Measurements from ENCODE around the gene SMYD3. TPM values are rescaled to one million over a fixed set of nuclear protein-coding genes. Genes with fewer than 3 reads are reported as not detected.

The SMYD3 gene
- total and polyA plus RNA-seq, 10 of the 15 experiments (the other 5 are each of a cell fraction or from before 2014, with no cell fraction given): 18.3 to 54.0 (median 24.8) TPM

DNA sequence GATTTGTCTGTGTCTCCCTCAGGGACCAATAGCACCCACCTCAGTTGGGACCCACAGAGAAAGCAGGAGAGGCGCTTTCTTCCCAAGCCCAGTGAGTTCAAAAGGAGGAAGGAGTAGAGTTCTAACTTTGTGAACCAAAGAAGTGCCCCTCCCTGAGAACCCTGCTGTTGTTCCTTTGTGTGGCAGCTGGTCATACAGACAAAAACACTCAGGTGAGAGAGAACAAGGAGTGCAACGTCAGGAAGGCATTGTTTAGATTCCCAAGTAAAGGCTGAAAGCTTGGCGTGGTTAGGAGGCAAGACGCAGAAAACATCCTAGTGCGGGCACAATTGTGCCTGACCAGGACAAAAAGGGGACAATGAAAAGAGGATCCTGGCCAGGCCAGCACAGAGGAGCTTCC is 697.7 kb downstream of the SMYD3 start:
- FAIRE-seq: no peak
- no peak overlapping the region for H3K27ac ChIP-seq (ENCODE audit: control insufficient read depth, insufficient read depth)
- H3K27me3 ChIP-seq (replicated peaks in 1 of 2; ENCODE audit: control insufficient read depth in 2 of 2, insufficient read depth in 2 of 2, low read length in 1 of 2): no peaks in the 10 kb centered on the region
- POLR2A ChIA-PET: no interaction called here
- BruUV-seq (replicated peaks): no TSS peak
- intact Hi-C loops (cut with micrococcal nuclease; ENCODE audit: unreplicated experiment) (loop anchor here (5.0 to 10.0 kb wide), 2 partner anchors 65 to 193 kb away; no protein-coding TSS in a partner anchor), in situ Hi-C loops (cut with MboI) (no loop called here)
- no peak overlapping the region for H2AFZ ChIP-seq (ENCODE audit: control insufficient read depth, low read depth, low read length)
- SMC1A ChIA-PET (ENCODE audit: uncharacterized antibody, unreplicated experiment): interaction anchor here (0.8 to 1.7 kb wide), 8 partner anchors 9 to 192 kb away, joined by 3 to 5 read pairs (median 3); no protein-coding TSS in a partner anchor
- H3K36me3 ChIP-seq (ENCODE audit: control insufficient read depth in 2 of 2, insufficient read depth in 2 of 2, low read length in 1 of 2): no peaks in the 10 kb centered on the region
- TF ChIP-seq, protein P1, sequence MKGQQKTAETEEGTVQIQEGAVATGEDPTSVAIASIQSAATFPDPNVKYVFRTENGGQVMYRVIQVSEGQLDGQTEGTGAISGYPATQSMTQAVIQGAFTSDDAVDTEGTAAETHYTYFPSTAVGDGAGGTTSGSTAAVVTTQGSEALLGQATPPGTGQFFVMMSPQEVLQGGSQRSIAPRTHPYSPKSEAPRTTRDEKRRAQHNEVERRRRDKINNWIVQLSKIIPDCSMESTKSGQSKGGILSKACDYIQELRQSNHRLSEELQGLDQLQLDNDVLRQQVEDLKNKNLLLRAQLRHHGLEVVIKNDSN (IDR thresholded peaks at IDR 0.05; ENCODE audit: borderline replicate concordance, extremely low read length, insufficient read depth, low read depth, low read length): no peak
- TF ChIP-seq LARP7 (IDR thresholded peaks at IDR 0.05) (no peak), KDM1A (IDR thresholded peaks at IDR 0.05; ENCODE audit: borderline replicate concordance) (no peak), NFIC (IDR thresholded peaks at IDR 0.05; ENCODE audit: low read depth, low read length) (no peak), HSF1 (IDR thresholded peaks at IDR 0.05; ENCODE audit: low read depth, low read length) (no peak), TCF12 (IDR thresholded peaks at IDR 0.05; ENCODE audit: low read depth, low read length) (no peak), NR2C1 (IDR thresholded peaks at IDR 0.05) (no peak), ASH2L (IDR thresholded peaks at IDR 0.05; ENCODE audit: borderline replicate concordance, low read depth) (no peak), EZH2 (IDR thresholded peaks at IDR 0.05; ENCODE audit: borderline replicate concordance, control insufficient read depth, low read depth, low read length) (no peak)
- no peaks in the 10 kb centered on the region for H4K20me1 ChIP-seq (ENCODE audit: control insufficient read depth, insufficient read depth)
- H3K4me2 ChIP-seq (ENCODE audit: control insufficient read depth, insufficient read depth): peak overlapping the region; percentile 9; the same call in 1 of the 2 replicates
- ATAC-seq: no peak
- H3K9me3 ChIP-seq (replicated peaks; ENCODE audit: control insufficient read depth, insufficient read depth, low read length): no peaks in the 10 kb centered on the region
- no peak for DNase-seq (ENCODE audit: low read depth, low spot score)
- H3K9ac ChIP-seq (ENCODE audit: control insufficient read depth, insufficient read depth, low read length): no peak overlapping the region
- 81% methylated on average over 5 of the region's 5 CpGs for WGBS (ENCODE audit: insufficient coverage, insufficient replicate concordance, low lambda C conversion rate, missing lambda C conversion rate)
- RAD21 ChIA-PET (ENCODE audit: unreplicated experiment): interaction anchor here (1.0 to 2.0 kb wide), 2 partner anchors 181 to 190 kb away, joined by 3 to 7 read pairs; no protein-coding TSS in a partner anchor
- H3K4me3 ChIP-seq: no peak overlapping the region
- CTCF ChIA-PET: interaction anchor here (1.3 to 3.1 kb wide), 2 partner anchors 10 to 80 kb away, joined by 3 to 14 read pairs; no protein-coding TSS in a partner anchor
- H3K79me2 ChIP-seq (ENCODE audit: control insufficient read depth, insufficient read depth, low read length): no peaks in the 10 kb centered on the region
- H3K4me1 ChIP-seq (ENCODE audit: control insufficient read depth, insufficient read depth, low read length): peaks cover 45% of the 10 kb centered on the region
